ENCODE measurements around the gene CDK15.
"Not testable (repeated sequence)": the region's sequence is repeated elsewhere in the genome, so short reads cannot be mapped to it uniquely, and the experiment has no call there.

CDK15 gene

GRCh38 chr2:201790291-201790690 lies 16.0 kb upstream of the CDK15 start:
- DNase-seq = no peak

GRCh38 chr2:201790989-201791388 lies 15.3 kb upstream of the CDK15 start:
- DNase-seq = no peak

DNA sequence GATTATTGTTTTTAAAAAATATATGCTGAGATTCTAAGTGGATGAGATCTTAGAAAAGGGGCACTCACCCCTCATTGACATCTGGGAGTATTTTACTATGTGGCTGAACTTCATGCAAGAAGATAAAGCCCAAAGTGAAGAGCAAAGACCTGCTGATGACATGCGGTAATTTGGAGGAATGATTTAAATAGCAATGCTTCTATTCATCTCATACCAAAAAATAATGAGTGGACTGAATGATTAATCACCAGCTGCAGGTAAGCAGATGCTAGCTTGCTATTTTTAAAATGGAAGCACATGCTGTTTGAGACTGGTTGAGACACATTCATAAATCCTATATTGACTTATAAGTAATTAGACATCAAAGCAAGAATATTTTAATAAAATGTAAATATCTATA lies 12.7 kb upstream of the CDK15 start:
- no peak for DNase-seq

DNA sequence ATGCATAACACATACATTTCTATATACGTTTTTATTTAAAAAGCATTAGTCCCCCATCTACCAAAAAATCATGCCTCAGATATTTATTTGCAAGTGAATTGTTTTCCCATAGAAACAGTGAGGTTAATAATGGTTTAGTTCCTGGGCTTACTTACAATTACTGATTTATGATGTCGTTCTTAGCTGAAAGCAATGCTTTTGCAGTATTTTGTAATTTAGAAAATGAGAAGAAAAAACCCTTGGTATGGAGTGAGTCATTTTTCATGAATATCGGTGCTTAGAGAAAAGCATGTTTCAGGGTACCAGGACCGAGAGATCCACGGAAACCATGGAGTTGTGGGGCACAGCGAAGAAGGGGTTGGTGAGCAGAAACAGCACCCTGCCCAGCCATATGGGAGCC lies 12.0 kb upstream of the CDK15 start:
- no peak for DNase-seq

DNA sequence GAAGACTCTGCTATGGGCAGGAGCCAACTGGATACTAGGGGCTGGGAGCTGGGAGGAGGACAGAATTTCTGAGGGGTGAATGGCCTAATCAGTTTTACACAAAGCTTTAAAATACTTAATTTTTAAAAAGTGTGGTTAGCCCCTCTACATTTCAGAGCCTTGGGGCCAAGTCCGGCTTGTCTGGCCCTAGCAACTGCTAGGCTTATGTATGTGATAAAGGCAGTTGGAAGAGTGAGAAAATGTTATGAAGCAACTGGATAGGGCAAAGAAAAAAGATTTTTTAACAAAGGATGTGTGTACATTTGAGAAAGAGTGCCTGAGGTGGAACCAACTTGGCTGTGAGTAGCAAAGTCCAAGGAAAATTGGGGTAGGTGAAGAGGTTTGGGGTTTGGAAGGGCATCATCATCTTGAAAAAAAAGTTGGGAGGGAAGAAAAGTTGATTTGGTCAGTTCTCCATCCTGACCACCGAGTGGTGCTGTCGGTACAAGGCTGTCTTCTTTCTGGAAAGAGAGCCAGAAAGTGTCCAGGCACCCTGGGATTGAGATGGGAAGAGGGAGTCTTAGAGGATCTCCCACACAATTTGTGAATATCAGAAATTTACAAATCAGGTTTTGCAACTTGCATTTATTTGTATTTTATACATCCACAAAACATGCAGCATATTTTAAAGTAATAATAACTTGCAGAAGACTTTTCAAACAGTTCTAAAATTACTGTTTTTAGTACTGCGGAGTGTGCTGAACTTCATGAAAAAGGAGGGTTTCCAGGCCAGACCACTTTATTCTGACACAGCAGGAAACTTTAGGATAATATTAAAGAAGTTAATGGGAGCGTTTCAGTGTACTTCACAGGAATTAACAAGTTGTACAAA lies 10.5 kb upstream of the CDK15 start:
- DNase-seq = no peak

GRCh38 chr2:201796478-201796865 lies 9.9 kb upstream of the CDK15 start:
- DNase-seq = no peak

GRCh38 chr2:201797175-201797840 lies 9.0 kb upstream of the CDK15 start:
- no peak for DNase-seq

DNA sequence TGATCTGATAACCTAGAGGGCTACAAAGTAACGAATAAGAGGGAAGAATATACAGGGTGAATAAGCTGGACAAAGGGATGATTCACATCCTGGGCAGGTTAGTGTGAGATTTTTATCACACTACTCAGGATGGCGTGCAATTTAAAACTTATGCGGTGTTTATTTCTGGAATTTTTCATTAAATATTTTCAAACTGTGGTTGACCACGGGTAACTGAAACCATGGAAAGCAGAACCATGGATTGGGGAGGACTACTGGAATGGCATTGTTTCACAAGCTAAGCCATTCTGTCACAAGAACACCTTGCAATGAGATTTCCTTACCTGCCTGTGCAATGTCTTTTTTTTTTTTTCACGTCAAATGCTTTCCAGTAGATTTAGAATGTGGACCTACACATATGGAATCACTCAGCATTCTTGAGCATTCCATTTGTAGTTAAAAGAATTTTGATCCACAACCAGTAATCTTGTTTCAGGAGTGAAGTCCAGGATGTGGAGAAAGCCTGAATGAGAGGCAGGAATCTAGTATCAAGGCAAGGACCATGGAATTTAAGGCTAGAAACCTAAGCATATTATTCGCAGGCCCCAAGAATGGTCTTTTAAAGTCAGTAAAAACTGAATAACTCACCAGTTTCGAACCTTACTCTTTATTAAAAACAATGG lies 8.0 kb upstream of the CDK15 start:
- no peak for DNase-seq

- DNase-seq = not testable (repeated sequence)
Measured at GRCh38 chr2:201798914-201799285, 7.4 kb upstream of the CDK15 start.

DNA sequence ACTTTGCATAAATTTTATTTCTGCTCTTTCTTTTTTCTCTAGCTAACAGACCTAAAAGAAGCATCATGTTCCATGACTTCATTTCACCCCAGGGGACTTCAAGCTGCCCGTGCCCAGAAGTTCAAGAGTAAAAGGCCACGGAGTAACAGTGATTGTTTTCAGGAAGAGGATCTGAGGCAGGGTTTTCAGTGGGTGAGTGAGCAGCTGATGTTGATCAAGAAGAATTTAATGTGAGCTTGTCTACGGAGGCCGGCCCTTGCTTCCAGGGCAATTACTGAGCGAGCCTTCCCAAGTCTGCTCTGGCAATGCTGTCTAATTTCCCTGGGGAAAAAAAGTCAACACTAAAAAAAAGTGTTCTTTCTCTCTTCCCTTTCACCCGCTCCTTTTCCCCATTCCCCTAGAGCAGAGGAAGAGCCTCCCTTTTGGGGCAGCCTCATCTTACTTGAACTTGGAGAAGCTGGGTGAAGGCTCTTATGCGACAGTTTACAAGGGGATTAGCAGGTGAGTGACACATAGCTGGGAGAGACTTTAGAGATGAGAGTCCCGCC lies 1.2 kb downstream of the CDK15 start:
- DNase-seq = no peak

DNA sequence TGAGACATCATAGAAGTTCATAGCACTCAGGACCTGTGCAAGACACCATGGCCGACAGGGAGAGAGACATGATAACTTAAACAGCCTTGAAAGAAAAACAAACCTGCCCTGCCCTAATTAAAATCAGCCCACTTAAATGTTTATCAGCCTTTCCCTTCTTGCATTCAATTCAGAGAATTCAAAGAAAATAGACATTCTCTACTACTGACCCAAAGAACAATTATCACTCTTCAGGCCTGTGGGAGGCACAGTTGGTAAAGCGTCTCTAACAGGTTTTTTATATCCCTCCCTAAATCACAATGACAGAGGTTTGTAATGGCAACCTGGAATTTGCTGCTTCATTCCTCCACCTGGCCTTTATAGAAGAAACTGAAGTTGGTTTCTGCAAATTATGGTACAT lies 1.7 kb downstream of the CDK15 start:
- DNase-seq = no peak

DNA sequence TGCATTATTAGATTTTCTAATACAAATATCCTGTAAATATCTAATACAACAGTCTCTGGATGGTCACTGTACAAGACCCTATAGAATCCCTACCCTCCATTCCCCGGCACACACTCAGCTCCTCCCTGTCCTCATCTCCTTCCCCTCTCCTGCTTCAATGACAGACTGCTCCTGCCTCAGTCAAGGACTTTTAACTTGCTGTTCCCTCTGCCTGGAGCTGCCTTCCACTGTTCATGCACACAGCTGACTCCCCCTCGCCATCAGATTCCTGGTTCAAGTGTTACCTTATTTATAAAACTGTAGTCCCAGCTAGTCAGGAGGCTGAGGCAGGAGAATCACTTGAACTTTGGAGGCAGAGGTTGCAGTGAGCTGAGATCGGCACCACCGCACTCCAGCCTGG lies 3.3 kb downstream of the CDK15 start:
- DNase-seq = no peak

DNA sequence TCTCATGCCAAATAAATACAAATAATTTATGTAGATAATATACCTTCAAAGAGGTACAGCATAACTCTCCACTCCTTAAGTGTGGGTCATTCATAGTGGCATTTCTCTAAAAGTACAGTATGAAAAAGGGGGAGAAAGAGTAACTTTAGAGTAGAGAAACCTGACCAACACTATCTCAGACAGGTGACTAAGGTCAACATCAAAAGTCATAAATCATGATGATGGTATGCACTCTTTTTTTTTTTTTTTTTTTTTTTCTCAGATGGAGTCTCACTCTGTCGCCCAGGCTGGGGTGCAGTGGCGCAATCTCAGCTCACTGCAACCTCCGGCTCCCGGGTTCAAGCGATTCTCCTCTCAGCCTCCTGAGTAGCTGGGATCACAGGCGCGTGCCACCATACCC lies 4.3 kb downstream of the CDK15 start:
- DNase-seq = not testable (repeated sequence)

GRCh38 chr2:201813996-201814760 lies 7.8 kb downstream of the CDK15 start:
- DNase-seq = no peak

DNA sequence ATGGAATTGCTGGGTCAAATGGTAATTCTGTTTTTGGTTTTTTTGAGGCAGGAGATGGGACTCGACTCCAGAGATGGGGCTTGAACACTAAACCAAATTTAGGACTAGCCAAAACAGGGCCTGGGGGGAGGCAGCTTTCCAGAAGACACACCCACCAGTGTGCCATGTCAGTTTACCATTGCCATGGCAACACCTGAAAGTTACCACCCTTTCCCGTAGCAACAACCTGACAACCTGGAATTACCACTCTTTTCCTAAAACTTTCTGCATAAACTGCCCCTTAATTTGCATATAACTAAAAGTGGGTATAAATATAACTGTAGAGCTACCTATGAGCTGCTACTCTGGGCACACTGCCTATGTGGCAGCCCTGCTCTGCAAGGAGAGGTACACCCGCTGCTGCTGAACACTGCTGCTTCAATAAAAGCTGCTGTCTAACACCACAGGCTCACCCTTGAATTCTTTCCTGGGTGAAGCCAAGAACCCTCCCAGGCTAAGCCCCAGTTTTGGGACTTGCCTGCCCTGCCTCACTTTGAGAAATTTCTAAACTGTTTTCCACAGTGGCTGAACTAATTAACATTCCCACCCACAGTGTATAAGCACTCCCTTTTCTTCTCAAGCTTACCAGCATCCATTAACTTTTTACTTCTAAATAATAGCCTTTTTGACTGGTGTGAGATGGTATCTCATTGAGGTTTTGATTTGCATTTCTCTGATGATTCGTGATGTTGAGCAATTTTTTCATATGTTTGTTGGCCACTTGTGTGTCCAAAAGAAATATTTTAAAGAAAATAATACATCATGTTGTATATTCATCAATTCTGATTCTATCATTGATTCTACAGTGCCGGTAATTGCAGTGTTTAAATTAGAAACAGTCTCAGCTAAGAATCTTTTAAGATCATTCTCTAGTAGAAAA lies 10.6 kb downstream of the CDK15 start:
- DNase-seq = no peak

DNA sequence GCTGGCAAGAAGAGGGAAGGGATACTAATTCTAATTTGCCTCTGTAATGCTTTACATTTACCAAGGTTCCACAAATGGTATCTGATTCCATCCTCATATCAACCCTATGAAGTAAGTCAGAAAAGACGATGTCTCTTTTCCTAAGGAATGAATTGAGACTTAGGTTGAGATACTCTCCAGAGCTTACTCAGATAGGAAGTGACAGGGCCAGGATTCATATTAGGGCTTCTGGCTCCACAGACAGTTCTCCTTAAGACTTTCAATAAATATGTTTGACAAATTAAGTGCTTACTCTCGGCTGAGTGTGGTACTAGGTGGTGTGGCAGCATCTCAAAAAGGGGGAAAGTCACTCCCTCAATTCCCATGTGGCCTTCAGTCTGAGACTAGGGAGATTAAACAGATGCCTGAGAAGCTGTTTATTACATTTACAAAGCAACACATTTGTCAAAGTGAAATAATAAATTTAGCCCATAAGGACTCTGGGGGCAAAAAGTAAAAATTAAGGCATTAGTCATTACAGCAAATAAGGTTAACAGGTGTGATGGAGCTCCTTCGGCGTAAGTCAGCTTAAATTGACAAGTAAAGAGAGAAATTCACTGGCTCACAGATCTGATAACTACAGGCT lies 14.2 kb downstream of the CDK15 start:
- no peak for DNase-seq

DNA sequence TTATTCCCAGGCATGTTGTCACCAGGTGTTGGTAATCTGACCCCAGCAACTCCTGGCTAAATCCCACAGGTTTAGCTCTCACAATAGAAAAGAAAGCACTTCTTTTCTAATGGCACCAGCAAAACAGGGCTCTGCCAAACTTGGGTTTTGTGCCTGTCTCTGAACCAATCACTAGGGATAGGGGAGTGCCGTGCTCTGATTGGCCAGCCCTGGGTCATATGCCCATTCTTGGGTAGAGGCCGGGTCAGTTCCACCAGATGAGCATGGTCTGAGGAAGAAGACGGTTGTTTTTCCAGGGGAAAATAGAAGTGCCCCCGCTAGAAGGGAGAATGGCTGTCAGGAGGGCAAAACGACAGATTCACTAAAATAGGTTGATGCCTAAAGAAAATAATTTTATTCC lies 14.7 kb downstream of the CDK15 start:
- no peak for DNase-seq

GRCh38 chr2:201824212-201824611 lies 17.9 kb downstream of the CDK15 start:
- DNase-seq = no peak

- DNase-seq = no peak
Measured at GRCh38 chr2:201827621-201828020, 21.3 kb downstream of the CDK15 start.

DNA sequence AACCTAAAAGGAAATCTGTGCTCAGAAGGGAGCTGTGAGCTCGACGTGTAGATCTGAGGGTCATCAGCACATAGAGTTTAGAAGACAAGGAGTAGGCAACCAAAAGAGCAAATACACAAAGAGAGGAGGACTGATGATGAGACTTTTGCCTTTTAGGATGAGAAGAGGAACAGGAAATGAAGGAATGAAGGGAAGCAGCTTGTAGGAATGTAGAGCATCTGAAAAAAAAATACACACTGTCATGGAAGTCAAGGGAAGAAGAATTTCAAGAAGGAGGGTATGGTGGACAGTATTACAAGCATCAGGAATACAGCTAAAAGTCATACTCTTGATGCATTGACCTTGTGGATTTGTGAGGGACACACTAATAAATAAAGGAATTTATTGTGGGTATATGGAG lies 21.9 kb downstream of the CDK15 start:
- DNase-seq = no peak

DNA sequence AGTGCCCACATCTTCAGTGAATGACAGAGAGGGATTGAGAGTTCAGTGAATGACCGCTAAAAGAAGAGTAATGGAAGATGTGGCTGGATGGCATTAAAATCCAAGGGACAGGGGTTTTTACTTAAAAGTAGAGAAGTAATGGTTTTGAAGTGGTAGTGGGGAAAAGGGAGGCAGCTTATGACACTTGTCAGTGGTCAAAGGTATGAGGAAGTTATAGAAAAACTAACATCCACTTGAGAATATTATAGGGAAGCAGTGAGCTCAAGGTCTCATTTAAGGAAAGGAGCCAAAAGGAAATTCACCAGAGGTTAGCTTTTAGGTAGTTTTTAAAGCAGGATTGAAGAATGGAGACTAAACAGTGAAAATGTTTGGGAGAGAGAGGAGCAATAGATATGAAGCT lies 24.3 kb downstream of the CDK15 start:
- DNase-seq = no peak

Measured in effector CD4-positive, alpha-beta T cell (primary cell).